ENCODE results near the gene UBE2K. TPM values are rescaled to one million over a fixed set of nuclear protein-coding genes. Genes with fewer than 3 reads are reported as not detected.

Gene UBE2K
- total and polyA plus RNA-seq, 2 of the 13 experiments (the other 11 are each of a cell fraction or from before 2014, with no cell fraction given): 36.2 to 81.0 TPM

GRCh38 chr4:39649639-39650265 is 48.2 kb upstream of the UBE2K start:
- Histone ChIP-seq H3K4me3 (replicated peaks in 1 of 3; ENCODE audit: insufficient read depth in 1 of 3, low read depth in 2 of 3, low read length in 3 of 3) (no peak overlapping the region; a peak in 1 of 6 replicates), H3K27ac (ENCODE audit: extremely low read length, insufficient read depth, low read length) (peak overlapping the region; percentile 83), H3K4me1 (ENCODE audit: insufficient read depth, low read length) (peaks cover 44% of the 10 kb centered on the region), H3K9ac (ENCODE audit: insufficient read depth, low read depth, low read length) (peak overlapping the region; percentile 26; the same call in 1 of the 2 replicates), H3K36me3 (replicated peaks in 1 of 2; ENCODE audit: control insufficient read depth in 1 of 2, insufficient read depth in 2 of 2, low read length in 2 of 2) (no peaks in the 10 kb centered on the region), H4K20me1 (ENCODE audit: insufficient read depth, low read length) (no peaks in the 10 kb centered on the region), H3K9me3 (ENCODE audit: low read length) (no peaks in the 10 kb centered on the region), H2AFZ (ENCODE audit: low read length) (peak overlapping the region; percentile 18), H3K4me2 (ENCODE audit: low read depth, low read length) (peak overlapping the region; percentile 53), H3K27me3 (ENCODE audit: control insufficient read depth in 1 of 2, insufficient read depth in 2 of 2, low read length in 2 of 2) (no peaks in the 10 kb centered on the region), H3K79me2 (ENCODE audit: insufficient read depth, low read length) (no peaks in the 10 kb centered on the region)
- FAIRE-seq (peak; percentile 85), DNase-seq (ENCODE audit: low spot score) (peak; percentile 84), ATAC-seq (peak; percentile 88)
- no TSS peak for BruUV-seq (replicated peaks)
- WGBS (ENCODE audit: low lambda C conversion rate): 3% methylated on average over 2 of the region's 2 CpGs
- in situ Hi-C loops (cut with HindIII; ENCODE audit: extremely low pct_ligation_motif_present, low pct_unique_long_range_greater_than_20kb) (no loop called here), intact Hi-C loops (cut with micrococcal nuclease; ENCODE audit: unreplicated experiment) (no loop called here)
- CTCF ChIA-PET (ENCODE audit: low intra/inter-chr PET ratio, low total read pairs): no interaction called here
- POLR2A ChIA-PET: interaction anchor here (2.5 to 3.8 kb wide), 2 partner anchors 10 to 122 kb away, joined by 17 to 53 read pairs; partner anchors contain the start of genes SMIM14 and UGDH
- TF ChIP-seq TAF15 (IDR thresholded peaks at IDR 0.05; ENCODE audit: low read depth, low read length, poor library complexity, severe bottlenecking): no peak
- TF ChIP-seq ZNF629 (CRISPR knock-in tag; conservative IDR thresholded peaks at IDR 0.05): peak; percentile 43; the same call in 1 of the 2 replicates
- no peak for TF ChIP-seq ZBTB8A (CRISPR knock-in tag; IDR thresholded peaks at IDR 0.05; ENCODE audit: borderline replicate concordance, low read depth)
- 0 out of 2 replicates have a peak, but pooled peaks have one; percentile 28 for TF ChIP-seq DMAP1 (CRISPR knock-in tag; IDR thresholded peaks at IDR 0.05)
- TF ChIP-seq ZBTB37 (CRISPR knock-in tag; IDR thresholded peaks at IDR 0.05): no peak
- 0 out of 2 replicates have a peak, but pooled peaks have one; percentile 43 for TF ChIP-seq HMGXB3 (CRISPR knock-in tag; IDR thresholded peaks at IDR 0.05; ENCODE audit: borderline replicate concordance)
- TF ChIP-seq NCOA1 (CRISPR knock-in tag; IDR thresholded peaks at IDR 0.05): no peak
- peak; percentile 42; the same call in 1 of the 2 replicates for TF ChIP-seq PATZ1 (CRISPR knock-in tag; IDR thresholded peaks at IDR 0.05)
- TF ChIP-seq ZNF790 (CRISPR knock-in tag; IDR thresholded peaks at IDR 0.05; ENCODE audit: borderline replicate concordance): no peak
- no peak for TF ChIP-seq E2F5 (CRISPR knock-in tag; conservative IDR thresholded peaks at IDR 0.05)
- no peak for TF ChIP-seq ZSCAN20 (CRISPR knock-in tag; IDR thresholded peaks at IDR 0.05; ENCODE audit: borderline replicate concordance)
- no peak for TF ChIP-seq ZNF614 (CRISPR knock-in tag; IDR thresholded peaks at IDR 0.05; ENCODE audit: borderline replicate concordance)
- TF ChIP-seq POGZ (CRISPR knock-in tag; IDR thresholded peaks at IDR 0.05): peak; percentile 57; the same call in 1 of the 2 replicates
- peak; percentile 53 for TF ChIP-seq SAP130 (CRISPR knock-in tag; IDR thresholded peaks at IDR 0.05; ENCODE audit: low read depth)
- TF ChIP-seq ZNF292 (CRISPR knock-in tag; IDR thresholded peaks at IDR 0.05; ENCODE audit: borderline replicate concordance, low read depth): peak; percentile 56; the same call in 1 of the 2 replicates

Data from HepG2 (cell line).